GM06990 (cell line): Measurements from ENCODE around the gene LGR6.

ENCODE experiments used
- DNase-seq: peaks from one replicate; pipeline ENCODE4 v3.0.0-alpha.2; 2011; ENCODE audit not compliant: insufficient read length; ENCODE audit errors: extremely low read depth
- H3K27me3 ChIP-seq: replicated peaks from 2 replicates; pipeline ENCODE4 v1.6.0; 2011; ENCODE audit warnings: low read length; ENCODE audit not compliant: control insufficient read depth, insufficient read depth
- H3K36me3 ChIP-seq: 2 replicates; pipeline ENCODE4 v1.5.1; 2011; ENCODE audit warnings: low read length; ENCODE audit not compliant: control insufficient read depth, insufficient read depth
- H3K4me3 ChIP-seq: replicated peaks from 2 replicates; pipeline ENCODE4 v1.5.1; 2011; ENCODE audit warnings: low read depth, mild to moderate bottlenecking, control low read depth, low read length
- CTCF ChIP-seq: IDR thresholded peaks from 2 replicates; pipeline ENCODE4 v1.5.1; 2011; ENCODE audit warnings: low read length, control low read depth, mild to moderate bottlenecking, inconsistent platforms; ENCODE audit not compliant: insufficient read depth, poor library complexity, severe bottlenecking

The LGR6 gene

GRCh38 chr1:202182040-202182877 is 11.3 kb upstream of the LGR6 start:
- TF ChIP-seq CTCF: no peak
- H3K4me3 ChIP-seq: no peak overlapping the region
- no peak for DNase-seq
- H3K36me3 ChIP-seq: no peaks in the 10 kb centered on the region
- no peaks in the 10 kb centered on the region; the same call in 1 of the 2 replicates for H3K27me3 ChIP-seq

DNA sequence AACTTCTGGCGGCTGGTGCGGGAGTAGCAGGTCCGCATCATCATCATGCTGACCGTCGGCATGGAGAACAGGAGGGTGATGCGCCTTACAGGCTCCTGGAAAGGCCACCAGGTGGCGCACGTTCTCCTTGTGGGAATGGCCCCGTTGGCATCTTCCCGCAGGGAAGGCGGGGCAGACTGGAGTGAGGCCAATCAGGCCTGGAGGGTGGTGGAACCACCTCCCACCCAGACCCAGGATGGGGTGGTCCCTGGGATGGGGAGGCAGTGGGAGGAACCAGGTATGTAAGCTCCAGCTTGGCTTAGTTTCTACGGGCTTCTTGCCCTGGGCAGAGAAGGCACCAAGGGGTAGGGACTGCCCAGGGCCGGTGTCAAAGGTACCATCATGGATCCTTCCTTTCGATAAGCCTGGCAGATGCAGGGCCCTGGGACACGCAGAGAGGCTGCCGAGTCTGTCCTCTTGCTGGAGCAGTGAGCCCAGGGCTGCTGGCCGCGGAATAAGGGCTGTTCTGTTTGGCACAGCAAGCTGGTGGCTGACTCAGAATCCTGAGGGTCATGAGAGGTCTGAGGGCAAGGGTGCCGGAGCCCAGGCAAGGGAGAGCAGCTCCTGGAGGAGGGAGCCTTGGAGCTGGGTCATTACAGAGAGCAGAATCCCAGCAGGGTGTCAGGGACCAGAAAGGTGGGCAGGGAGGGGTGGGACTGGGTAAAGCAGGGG is 8.7 kb upstream of the LGR6 start:
- H3K36me3 ChIP-seq: no peaks in the 10 kb centered on the region
- H3K27me3 ChIP-seq: no peaks in the 10 kb centered on the region; the same call in 1 of the 2 replicates
- no peak overlapping the region for H3K4me3 ChIP-seq
- peak; percentile 48 for DNase-seq
- peak; percentile 98 for TF ChIP-seq CTCF

GRCh38 chr1:202186327-202186726 is 7.3 kb upstream of the LGR6 start:
- DNase-seq: no peak
- H3K4me3 ChIP-seq: no peak overlapping the region
- no peaks in the 10 kb centered on the region for H3K36me3 ChIP-seq
- no peaks in the 10 kb centered on the region; the same call in 1 of the 2 replicates for H3K27me3 ChIP-seq
- TF ChIP-seq CTCF: no peak

- no peak for TF ChIP-seq CTCF
- H3K27me3 ChIP-seq: no peaks in the 10 kb centered on the region; the same call in 1 of the 2 replicates
- no peak overlapping the region for H3K4me3 ChIP-seq
- H3K36me3 ChIP-seq: no peaks in the 10 kb centered on the region
- no peak for DNase-seq
Observed at GRCh38 chr1:202187041-202187671, 6.4 kb upstream of the LGR6 start.

DNA sequence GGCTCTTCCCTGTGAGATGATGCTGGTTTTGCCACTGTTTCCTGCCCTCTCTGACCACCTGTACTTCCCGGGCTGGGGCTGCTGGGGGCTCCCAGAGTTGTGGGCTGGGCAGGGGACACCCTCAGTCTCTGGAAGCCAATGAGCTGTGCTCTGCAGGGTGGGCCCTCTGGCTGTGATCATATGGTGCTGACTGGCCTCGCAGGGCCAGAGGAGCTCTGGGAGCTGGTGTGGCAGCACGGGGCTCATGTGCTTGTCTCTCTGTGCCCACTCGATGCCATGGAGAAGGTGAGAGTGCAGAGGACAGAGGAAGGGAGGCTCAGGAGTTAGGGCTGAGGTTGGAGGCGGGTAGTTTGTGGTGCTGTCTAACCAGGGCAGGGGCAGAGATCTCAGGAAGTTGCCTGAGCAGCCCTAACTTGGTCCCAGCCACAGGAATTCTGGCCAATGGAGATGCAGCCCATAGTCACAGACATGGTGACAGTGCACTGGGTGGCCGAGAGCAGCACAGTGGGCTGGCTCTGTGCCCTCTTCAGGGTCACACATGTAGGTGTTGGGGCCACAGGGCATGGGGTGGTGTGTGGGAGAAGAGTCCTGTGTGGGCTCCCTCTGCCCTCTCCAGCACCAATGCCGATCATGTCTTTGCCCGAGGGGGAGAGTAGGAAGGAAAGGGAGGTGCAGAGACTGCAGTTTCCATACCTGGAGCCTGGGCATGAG is 5.7 kb upstream of the LGR6 start:
- DNase-seq: no peak
- Histone ChIP-seq H3K4me3 (no peak overlapping the region), H3K27me3 (no peaks in the 10 kb centered on the region; the same call in none of the 2 replicates), H3K36me3 (no peaks in the 10 kb centered on the region)
- TF ChIP-seq CTCF: no peak
